MV-4-11 (cell line): ENCODE data around the gene ERGIC1.
A peak's percentile ranks its signal among the peaks of the same experiment; 100 is the strongest.
"Not testable (repeated sequence)": the region's sequence is repeated elsewhere in the genome, so short reads cannot be mapped to it uniquely, and the experiment has no call there.

Source experiments
- DNase-seq: peaks from one replicate; lab custom pipeline; 2025; lab: John Stamatoyannopoulos, UW

ERGIC1 gene

GRCh38 chr5:172830275-172830799 lies 3.7 kb upstream of the ERGIC1 start:
- no peak for DNase-seq

GRCh38 chr5:172830876-172831662 lies 3.0 kb upstream of the ERGIC1 start:
- peak; percentile 66 for DNase-seq

GRCh38 chr5:172832383-172833315 lies 1.4 kb upstream of the ERGIC1 start:
- no peak for DNase-seq

GRCh38 chr5:172833372-172833685 lies 722 bp upstream of the ERGIC1 start:
- no peak for DNase-seq

GRCh38 chr5:172834415-172835289 lies 601 bp downstream of the ERGIC1 start:
- no peak for DNase-seq

- DNase-seq: no peak
These were observed 1.4 kb downstream of the ERGIC1 start for GRCh38 chr5:172835290-172835993.

GRCh38 chr5:172835994-172836356 lies 1.9 kb downstream of the ERGIC1 start:
- DNase-seq: no peak

- no peak for DNase-seq
These were observed 3.6 kb downstream of the ERGIC1 start for GRCh38 chr5:172837640-172838039.

GRCh38 chr5:172838151-172838875 lies 4.3 kb downstream of the ERGIC1 start:
- DNase-seq: no peak

GRCh38 chr5:172839669-172840431 lies 5.8 kb downstream of the ERGIC1 start:
- DNase-seq: no peak

GRCh38 chr5:172840432-172841154 lies 6.5 kb downstream of the ERGIC1 start:
- DNase-seq: no peak

- no peak for DNase-seq
These were observed 7.2 kb downstream of the ERGIC1 start for GRCh38 chr5:172841256-172841655.

GRCh38 chr5:172843825-172844576 lies 9.9 kb downstream of the ERGIC1 start:
- DNase-seq: no peak

- DNase-seq: no peak
These were observed 10.5 kb downstream of the ERGIC1 start for GRCh38 chr5:172844577-172844838.

- DNase-seq: no peak
These were observed 11.1 kb downstream of the ERGIC1 start for GRCh38 chr5:172845154-172845553.

GRCh38 chr5:172845576-172845975 lies 11.5 kb downstream of the ERGIC1 start:
- DNase-seq: no peak

- DNase-seq: no peak
These were observed 12.2 kb downstream of the ERGIC1 start for GRCh38 chr5:172846249-172846648.

GRCh38 chr5:172846677-172847076 lies 12.6 kb downstream of the ERGIC1 start:
- no peak for DNase-seq

- not testable (repeated sequence) for DNase-seq
These were observed 13.5 kb downstream of the ERGIC1 start for GRCh38 chr5:172847584-172847983.
